Vagina (tissue), 2 donors: ENCODE data around the gene CNNM2.

ENCODE experiments used
- CTCF ChIP-seq, 3 experiments: fragments of 450-650 bp in 2 of 3; fragments of 200-600 bp in 1 of 3; sonication (generic) in 1 of 3; IDR thresholded peaks; one replicate each; pipeline ENCODE4 v1.5.1; 2017 to 2019; ENCODE audit warnings: antibody characterized with exemption in 3 of 3, mild to moderate bottlenecking in 2 of 3, moderate library complexity in 2 of 3
- POLR2A ChIP-seq, 2 donors: fragments of 450-650 bp; IDR thresholded peaks; one replicate each; pipeline ENCODE4 v1.6.1; 2017; ENCODE audit warnings: antibody characterized with exemption in 2 of 2, mild to moderate bottlenecking in 2 of 2, moderate library complexity in 2 of 2
- POLR2AphosphoS5 ChIP-seq, 2 donors: sonication (generic); formaldehyde crosslinking; IDR thresholded peaks; one replicate each; pipeline ENCODE4 v1.9.0; 2017; ENCODE audit warnings: antibody characterized with exemption in 2 of 2, mild to moderate bottlenecking in 2 of 2, low read depth in 1 of 2; ENCODE audit not compliant: insufficient read depth in 1 of 2

- no peak for TF ChIP-seq POLR2AphosphoS5 (IDR thresholded peaks at IDR 0.05; ENCODE audit: insufficient read depth in 1 of 2, low read depth in 1 of 2)
- no peak for TF ChIP-seq CTCF (IDR thresholded peaks at IDR 0.05)
- TF ChIP-seq POLR2A (IDR thresholded peaks at IDR 0.05): no peak
Measured at GRCh38 chr10:102894466-102895213, 23.5 kb upstream of the CNNM2 start.
